H9 (cell line): ENCODE measurements around the gene RPL39L. TPM values are rescaled to one million over a fixed set of nuclear protein-coding genes. Genes with fewer than 3 reads are reported as not detected.

Source experiments
- DNase-seq: peaks from one replicate; pipeline ENCODE4 v3.0.0-alpha.2; 2017
- H2AFZ ChIP-seq: one replicate; pipeline ENCODE4 v1.6.1; 2013; ENCODE audit warnings: mild to moderate bottlenecking, low read length, control low read depth, moderate library complexity
- H2AK5ac ChIP-seq: 2 replicates; pipeline ENCODE4 v1.6.1; 2013; ENCODE audit warnings: low read length, control low read depth, mixed read lengths; ENCODE audit not compliant: insufficient read length
- H2BK120ac ChIP-seq: one replicate; pipeline ENCODE4 v1.6.1; 2013; ENCODE audit warnings: low read depth, mild to moderate bottlenecking, low read length, control low read depth, inconsistent platforms; ENCODE audit not compliant: poor library complexity, severe bottlenecking
- H2BK12ac ChIP-seq: 2 replicates; pipeline ENCODE4 v1.6.1; 2013; ENCODE audit warnings: low read length, control low read depth, mixed read lengths, low read depth; ENCODE audit not compliant: insufficient read length
- H2BK15ac ChIP-seq: 2 replicates; pipeline ENCODE4 v1.6.1; 2013; ENCODE audit warnings: low read depth, low read length, control low read depth
- H2BK20ac ChIP-seq: one replicate; pipeline ENCODE4 v1.6.1; 2013; ENCODE audit warnings: low read depth, mild to moderate bottlenecking, low read length, control low read depth, inconsistent platforms; ENCODE audit not compliant: poor library complexity, severe bottlenecking
- H2BK5ac ChIP-seq: 2 replicates; pipeline ENCODE4 v1.6.1; 2013; ENCODE audit warnings: low read length, control low read depth, mixed read lengths; ENCODE audit not compliant: insufficient read length
- H3K14ac ChIP-seq: 2 replicates; pipeline ENCODE4 v1.6.1; 2013; ENCODE audit warnings: low read length, control low read depth; ENCODE audit not compliant: insufficient read depth
- H3K18ac ChIP-seq: 2 replicates; pipeline ENCODE4 v1.6.1; 2013; ENCODE audit warnings: low read depth, mild to moderate bottlenecking, mixed read lengths, low read length, control low read depth; ENCODE audit not compliant: insufficient read length
- H3K23ac ChIP-seq: 2 replicates; pipeline ENCODE4 v1.6.1; 2013; ENCODE audit warnings: low read length, control low read depth, mixed read lengths, low read depth; ENCODE audit not compliant: insufficient read length
- H3K23me2 ChIP-seq: 2 replicates; pipeline ENCODE4 v1.6.1; 2013; ENCODE audit warnings: low read depth, mild to moderate bottlenecking, mixed read lengths, low read length, control low read depth; ENCODE audit not compliant: insufficient read length, poor library complexity, severe bottlenecking
- H3K27ac ChIP-seq: 2 replicates; pipeline ENCODE4 v1.5.1; 2013; ENCODE audit warnings: low read length, control low read depth, mixed read lengths, low read depth; ENCODE audit not compliant: insufficient read length
- H3K27me3 ChIP-seq: 2 replicates; pipeline ENCODE4 v1.6.1; 2013; ENCODE audit warnings: low read length, control low read depth, inconsistent platforms; ENCODE audit not compliant: insufficient read depth
- H3K4ac ChIP-seq: 2 replicates; pipeline ENCODE4 v1.6.1; 2013; ENCODE audit warnings: low read depth, mild to moderate bottlenecking, control low read depth, inconsistent platforms, low read length, moderate library complexity
- H3K4me1 ChIP-seq: 2 replicates; pipeline ENCODE4 v1.6.1; 2013; ENCODE audit warnings: low read length, control low read depth, inconsistent platforms; ENCODE audit not compliant: insufficient read depth
- H3K4me2 ChIP-seq: 2 replicates; pipeline ENCODE4 v1.6.1; 2013; ENCODE audit warnings: low read length, control low read depth, mixed read lengths; ENCODE audit not compliant: insufficient read length, insufficient read depth
- H3K56ac ChIP-seq: 2 replicates; pipeline ENCODE4 v1.6.1; 2013; ENCODE audit warnings: low read depth, mild to moderate bottlenecking, mixed read lengths, low read length, control low read depth; ENCODE audit not compliant: insufficient read length
- H3K79me1 ChIP-seq: 2 replicates; pipeline ENCODE4 v1.6.1; 2013; ENCODE audit warnings: low read depth, mild to moderate bottlenecking, moderate library complexity, low read length, control low read depth, inconsistent platforms; ENCODE audit not compliant: insufficient read depth, poor library complexity, severe bottlenecking
- H3K79me2 ChIP-seq: 2 replicates; pipeline ENCODE4 v1.6.1; 2013; ENCODE audit warnings: low read length, control low read depth, inconsistent platforms; ENCODE audit not compliant: insufficient read depth
- H3K9ac ChIP-seq: 2 replicates; pipeline ENCODE4 v1.6.1; 2013; ENCODE audit warnings: low read length, control low read depth, mixed read lengths; ENCODE audit not compliant: insufficient read length; ENCODE audit errors: extremely low read depth
- H3K9me3 ChIP-seq: one replicate; pipeline ENCODE4 v1.6.1; 2013; ENCODE audit warnings: low read depth, low read length, inconsistent platforms; ENCODE audit not compliant: control insufficient read depth
- H3T11ph ChIP-seq: one replicate; pipeline ENCODE4 v1.6.1; 2013; ENCODE audit warnings: mild to moderate bottlenecking, low read length, control low read depth, inconsistent platforms
- H4K20me1 ChIP-seq: one replicate; pipeline ENCODE4 v1.6.1; 2013; ENCODE audit not compliant: control insufficient read depth, insufficient read length, insufficient read depth
- H4K5ac ChIP-seq: 2 replicates; pipeline ENCODE4 v1.6.1; 2013; ENCODE audit warnings: low read depth, mild to moderate bottlenecking, mixed read lengths, low read length, control low read depth; ENCODE audit not compliant: insufficient read length
- H4K8ac ChIP-seq: replicated peaks from 2 replicates; pipeline ENCODE4 v1.6.1; 2013; ENCODE audit warnings: low read length, control low read depth, mixed read lengths, low read depth; ENCODE audit not compliant: insufficient read length
- H4K91ac ChIP-seq: 2 replicates; pipeline ENCODE4 v1.6.1; 2013; ENCODE audit warnings: low read depth, mild to moderate bottlenecking, moderate library complexity, mixed read lengths, low read length, control low read depth; ENCODE audit not compliant: insufficient read length
- H3K27ac Mint-ChIP-seq, 3 experiments: 2 replicates in 2 of 3; 3 replicates in 1 of 3; pipeline ENCODE4 v1.8.0; 2020 to 2021; ENCODE audit warnings: mixed read lengths in 3 of 3, mild to moderate bottlenecking in 1 of 3, moderate library complexity in 1 of 3
- H3K27me3 Mint-ChIP-seq: 2 replicates; pipeline ENCODE4 v1.8.0; 2021; ENCODE audit warnings: low read depth, mild to moderate bottlenecking, moderate library complexity, mixed read lengths
- H3K36me3 Mint-ChIP-seq, 3 experiments: 2 replicates in 2 of 3; 3 replicates in 1 of 3; pipeline ENCODE4 v1.8.0; 2020 to 2021; ENCODE audit warnings: low read depth in 3 of 3, mixed read lengths in 3 of 3; ENCODE audit not compliant: insufficient read depth in 1 of 3
- H3K4me1 Mint-ChIP-seq, 2 experiments: 2 replicates each; pipeline ENCODE4 v1.8.0; 2020; ENCODE audit warnings: mixed read lengths in 2 of 2
- H3K4me3 Mint-ChIP-seq, 2 experiments: 2 replicates in 1 of 2; 3 replicates in 1 of 2; pipeline ENCODE4 v1.8.0; 2020 to 2021; ENCODE audit warnings: mild to moderate bottlenecking in 2 of 2, mixed read lengths in 2 of 2, moderate library complexity in 1 of 2
- H3K9me3 Mint-ChIP-seq, 2 experiments: 2 replicates in 1 of 2; 3 replicates in 1 of 2; pipeline ENCODE4 v1.8.0; 2020; ENCODE audit warnings: mild to moderate bottlenecking in 2 of 2, mixed read lengths in 2 of 2, moderate library complexity in 1 of 2
- WGBS: extraction: QIAGEN DNeasy Blood & Tissue Kit; methylation state at CpG from one replicate; pipeline ENCODE4 v1.1.7; 2013; ENCODE audit warnings: missing lambda C conversion rate, low lambda C conversion rate, mixed read lengths; ENCODE audit not compliant: insufficient read length; ENCODE audit errors: extremely low coverage; 5-methylcytosine and 5-hydroxymethylcytosine counted together
- total RNA-seq: library from RNA; stranded (reverse); gene quantifications from 2 replicates; pipeline ENCODE4 v1.2.1, GENCODE V29; 2021
- TF ChIP-seq, protein P1 (sequence below): fragments of 200-600 bp; sonication (generic); conservative IDR thresholded peaks from 3 replicates; pipeline ENCODE4 v1.8.0; 2021; ENCODE audit warnings: antibody characterized with exemption, mild to moderate bottlenecking

RPL39L gene
- total RNA-seq, 1 experiment from 2014 or later, result 71.7 TPM

GRCh38 chr3:187093320-187093719, 46.0 kb downstream of the RPL39L start:
- DNase-seq, result no peak
- Histone ChIP-seq H2AFZ (no peak overlapping the region), H4K91ac (no peak overlapping the region), H3K56ac (no peak overlapping the region), H3K9ac (no peak overlapping the region), H3K79me1 (no peaks in the 10 kb centered on the region), H3K23me2 (no peaks in the 10 kb centered on the region), H3K27me3 (no peaks in the 10 kb centered on the region), H3T11ph (no peak overlapping the region), H2AK5ac (no peak overlapping the region), H3K23ac (no peak overlapping the region), H3K4ac (no peak overlapping the region), H3K4me2 (no peak overlapping the region), H2BK12ac (no peak overlapping the region), H2BK120ac (no peak overlapping the region), H2BK5ac (no peak overlapping the region), H2BK15ac (no peak overlapping the region), H3K14ac (no peak overlapping the region), H3K27ac (no peak overlapping the region), H4K20me1 (no peaks in the 10 kb centered on the region), H3K9me3 (no peaks in the 10 kb centered on the region), H4K8ac (no peak overlapping the region), H2BK20ac (no peak overlapping the region), H4K5ac (no peak overlapping the region), H3K4me1 (no peaks in the 10 kb centered on the region), H3K79me2 (no peaks in the 10 kb centered on the region), H3K18ac (no peak overlapping the region)
- Mint-ChIP-seq H3K4me3 (no peak overlapping the region), H3K36me3 (peaks cover 8 to 29% (median 12%) of the 10 kb centered on the region in 3 experiments; a peak in 6 of 7 replicates), H3K4me1 (no peaks in the 10 kb centered on the region; a peak in 1 of 4 replicates), H3K9me3 (peaks cover 37 to 49% of the 10 kb centered on the region in 2 experiments), H3K27ac (no peak overlapping the region), H3K27me3 (no peaks in the 10 kb centered on the region)
- TF ChIP-seq, protein P1, sequence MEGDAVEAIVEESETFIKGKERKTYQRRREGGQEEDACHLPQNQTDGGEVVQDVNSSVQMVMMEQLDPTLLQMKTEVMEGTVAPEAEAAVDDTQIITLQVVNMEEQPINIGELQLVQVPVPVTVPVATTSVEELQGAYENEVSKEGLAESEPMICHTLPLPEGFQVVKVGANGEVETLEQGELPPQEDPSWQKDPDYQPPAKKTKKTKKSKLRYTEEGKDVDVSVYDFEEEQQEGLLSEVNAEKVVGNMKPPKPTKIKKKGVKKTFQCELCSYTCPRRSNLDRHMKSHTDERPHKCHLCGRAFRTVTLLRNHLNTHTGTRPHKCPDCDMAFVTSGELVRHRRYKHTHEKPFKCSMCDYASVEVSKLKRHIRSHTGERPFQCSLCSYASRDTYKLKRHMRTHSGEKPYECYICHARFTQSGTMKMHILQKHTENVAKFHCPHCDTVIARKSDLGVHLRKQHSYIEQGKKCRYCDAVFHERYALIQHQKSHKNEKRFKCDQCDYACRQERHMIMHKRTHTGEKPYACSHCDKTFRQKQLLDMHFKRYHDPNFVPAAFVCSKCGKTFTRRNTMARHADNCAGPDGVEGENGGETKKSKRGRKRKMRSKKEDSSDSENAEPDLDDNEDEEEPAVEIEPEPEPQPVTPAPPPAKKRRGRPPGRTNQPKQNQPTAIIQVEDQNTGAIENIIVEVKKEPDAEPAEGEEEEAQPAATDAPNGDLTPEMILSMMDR, result no peak
- no CpG with 5 or more reads among the region's 1 CpG for WGBS
